Osteocyte (in vitro differentiated cells): ENCODE results near the gene ZYG11A. TPM values are rescaled to one million over a fixed set of nuclear protein-coding genes. Genes with fewer than 3 reads are reported as not detected.

ENCODE experiments used
- DNase-seq: peaks from one replicate; pipeline ENCODE4 v3.0.0; 2021; ENCODE audit warnings: mixed read lengths; ENCODE audit not compliant: unreplicated experiment; ENCODE audit errors: extremely low spot score
- H3K27ac Mint-ChIP-seq: one replicate; pipeline ENCODE4 v1.8.0; 2021; ENCODE audit warnings: mild to moderate bottlenecking, mixed read lengths; ENCODE audit not compliant: unreplicated experiment
- H3K27me3 Mint-ChIP-seq: one replicate; pipeline ENCODE4 v1.8.0; 2021; ENCODE audit warnings: mixed read lengths; ENCODE audit not compliant: unreplicated experiment
- H3K36me3 Mint-ChIP-seq: one replicate; pipeline ENCODE4 v1.8.0; 2021; ENCODE audit warnings: mixed read lengths; ENCODE audit not compliant: unreplicated experiment
- H3K4me1 Mint-ChIP-seq: one replicate; pipeline ENCODE4 v1.8.0; 2021; ENCODE audit warnings: mixed read lengths; ENCODE audit not compliant: unreplicated experiment
- H3K4me3 Mint-ChIP-seq: one replicate; pipeline ENCODE4 v1.8.0; 2021; ENCODE audit warnings: mild to moderate bottlenecking, moderate library complexity, mixed read lengths; ENCODE audit not compliant: unreplicated experiment
- H3K9me3 Mint-ChIP-seq: one replicate; pipeline ENCODE4 v1.8.0; 2021; ENCODE audit warnings: mixed read lengths; ENCODE audit not compliant: unreplicated experiment
- CTCF ChIP-seq: fragments of 200-600 bp; sonication (generic); IDR thresholded peaks from 2 replicates; pipeline ENCODE4 v1.5.0; 2021; ENCODE audit warnings: antibody characterized with exemption, mild to moderate bottlenecking, moderate library complexity
- total RNA-seq: library from RNA; stranded (reverse); gene quantifications from 2 replicates; pipeline ENCODE4 v1.2.1, GENCODE V29; 2021

ZYG11A gene
- total RNA-seq, 1 donor from 2014 or later: 0.30 TPM

DNA sequence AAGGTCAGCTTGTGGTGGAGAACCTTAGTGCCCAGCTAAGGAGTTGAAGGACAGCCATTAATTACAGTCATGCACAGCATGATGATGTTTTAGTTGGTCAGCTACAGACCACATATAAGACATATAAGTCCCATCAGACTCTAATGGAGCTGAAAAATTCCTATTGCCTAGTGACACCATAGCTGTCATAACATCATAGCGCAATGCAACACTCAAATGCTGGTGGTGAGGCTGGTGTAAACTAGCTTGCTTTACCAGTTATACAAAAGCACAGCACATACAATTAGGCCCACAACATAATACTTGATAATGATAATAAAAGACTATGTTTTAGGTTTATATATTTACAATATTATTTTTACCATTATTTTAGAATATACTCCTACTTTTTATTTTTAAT, 75.0 kb downstream of the ZYG11A start:
- no peak for DNase-seq
- Mint-ChIP-seq H3K27ac (no peak overlapping the region), H3K4me1 (peaks cover 2% of the 10 kb centered on the region), H3K4me3 (no peak overlapping the region), H3K36me3 (no peaks in the 10 kb centered on the region), H3K27me3 (peaks cover 11% of the 10 kb centered on the region), H3K9me3 (no peaks in the 10 kb centered on the region)
- TF ChIP-seq CTCF: no peak

DNA sequence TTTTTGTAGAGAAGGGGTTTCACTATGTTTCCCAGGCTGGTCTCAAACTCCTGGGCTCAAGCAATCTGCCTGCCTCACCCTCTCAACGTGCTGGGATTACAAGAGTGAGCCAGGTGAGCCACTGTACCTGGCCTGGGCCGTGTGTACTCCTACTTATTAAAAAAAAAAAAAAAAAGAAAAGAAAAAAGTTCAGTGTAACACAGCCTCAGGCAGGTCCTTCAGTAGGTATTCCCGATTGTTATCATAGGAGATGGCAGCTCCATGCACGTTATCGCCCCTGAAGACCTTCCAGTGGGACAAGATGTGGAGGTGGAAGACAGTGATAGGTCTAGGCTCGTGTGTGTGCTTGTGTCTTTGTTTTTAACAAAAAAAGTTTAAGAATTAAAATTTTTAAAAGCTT, 75.6 kb downstream of the ZYG11A start:
- DNase-seq: no peak
- Mint-ChIP-seq H3K4me3 (no peak overlapping the region), H3K27me3 (peaks cover 15% of the 10 kb centered on the region), H3K36me3 (no peaks in the 10 kb centered on the region), H3K9me3 (no peaks in the 10 kb centered on the region), H3K27ac (no peak overlapping the region), H3K4me1 (peaks cover 2% of the 10 kb centered on the region)
- TF ChIP-seq CTCF: no peak

- no peak overlapping the region for H3K27ac Mint-ChIP-seq
- no peaks in the 10 kb centered on the region for H3K9me3 Mint-ChIP-seq
- no peak overlapping the region for H3K4me3 Mint-ChIP-seq
- H3K4me1 Mint-ChIP-seq: peaks cover 2% of the 10 kb centered on the region
- DNase-seq: peak; percentile 11
- H3K36me3 Mint-ChIP-seq: no peaks in the 10 kb centered on the region
- no peak for TF ChIP-seq CTCF
- peaks cover 16% of the 10 kb centered on the region for H3K27me3 Mint-ChIP-seq
These were observed 76.6 kb downstream of the ZYG11A start for GRCh38 chr1:52919051-52919722.

DNA sequence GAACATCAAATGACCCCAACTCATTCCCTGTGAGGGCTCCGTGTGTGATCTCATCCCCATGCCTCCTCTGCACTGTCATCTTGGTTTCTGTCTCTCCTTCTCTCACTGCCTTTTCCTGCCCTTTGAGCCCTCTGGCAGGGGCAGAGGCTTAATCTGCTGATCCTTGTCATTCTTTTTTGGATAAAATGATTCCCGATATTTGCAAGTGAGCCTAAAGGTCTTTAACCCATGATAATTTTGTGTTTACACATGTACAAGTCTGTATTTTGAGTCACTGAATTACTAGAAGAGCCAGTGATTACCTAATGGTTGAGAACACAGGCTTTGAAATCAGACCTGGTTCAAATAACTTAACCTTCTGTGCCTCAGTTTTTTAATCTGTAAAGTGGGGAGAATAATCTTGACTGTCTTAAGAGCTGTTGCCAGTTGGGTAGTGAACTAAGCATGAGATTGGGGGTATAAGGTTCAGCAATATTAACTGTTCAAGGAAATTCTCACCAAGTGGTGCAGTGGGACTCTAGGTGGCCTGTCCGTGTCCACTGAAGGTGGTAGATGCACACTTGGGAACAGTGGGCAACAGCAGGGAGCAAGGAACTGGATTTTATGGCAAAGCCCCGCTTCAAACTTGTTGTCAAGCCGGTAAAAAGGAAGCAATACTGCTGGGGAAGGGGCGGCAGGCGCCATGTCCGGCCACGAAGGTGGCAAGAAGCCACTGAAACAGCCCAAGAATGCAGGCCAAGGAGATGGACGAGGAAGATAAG, 77.3 kb downstream of the ZYG11A start:
- Mint-ChIP-seq H3K27me3 (peaks cover 16% of the 10 kb centered on the region), H3K4me3 (peak overlapping the region; percentile 16), H3K4me1 (peaks cover 2% of the 10 kb centered on the region), H3K9me3 (no peaks in the 10 kb centered on the region), H3K27ac (no peak overlapping the region), H3K36me3 (no peaks in the 10 kb centered on the region)
- no peak for DNase-seq
- TF ChIP-seq CTCF: no peak

GRCh38 chr1:52920791-52921291, 78.3 kb downstream of the ZYG11A start:
- peak; percentile 84 for DNase-seq
- H3K27me3 Mint-ChIP-seq: peaks cover 20% of the 10 kb centered on the region
- no peak for TF ChIP-seq CTCF

More at GRCh38 chr1:52920791-52921291, 78.3 kb downstream of the ZYG11A start:
- Mint-ChIP-seq H3K4me3 (peak overlapping the region; percentile 70), H3K36me3 (no peaks in the 10 kb centered on the region), H3K4me1 (peaks cover 5% of the 10 kb centered on the region), H3K9me3 (no peaks in the 10 kb centered on the region), H3K27ac (no peak overlapping the region)
